SIG-M5 (cell line): ENCODE results near the gene TSPAN1.

Experiments used
- DNase-seq: peaks from one replicate; lab custom pipeline; 2025; lab: John Stamatoyannopoulos, UW

TSPAN1 gene

GRCh38 chr1:46187106-46187869, 12.4 kb downstream of the TSPAN1 start:
- DNase-seq, result no peak

GRCh38 chr1:46188295-46189030, 13.6 kb downstream of the TSPAN1 start:
- no peak for DNase-seq

- no peak for DNase-seq
Measured at GRCh38 chr1:46190539-46190938, 15.7 kb downstream of the TSPAN1 start.

- DNase-seq, result no peak
Measured at GRCh38 chr1:46191033-46191701, 16.3 kb downstream of the TSPAN1 start.

- DNase-seq, result no peak
Measured at GRCh38 chr1:46192171-46192570, 17.3 kb downstream of the TSPAN1 start.

GRCh38 chr1:46193285-46193684, 18.4 kb downstream of the TSPAN1 start:
- DNase-seq, result no peak

GRCh38 chr1:46193984-46194570, 19.2 kb downstream of the TSPAN1 start:
- no peak for DNase-seq

GRCh38 chr1:46194641-46195193, 19.8 kb downstream of the TSPAN1 start:
- DNase-seq, result no peak

GRCh38 chr1:46196609-46197008, 21.7 kb downstream of the TSPAN1 start:
- no peak for DNase-seq

GRCh38 chr1:46197560-46197963, 22.7 kb downstream of the TSPAN1 start:
- DNase-seq, result no peak

- no peak for DNase-seq
Measured at GRCh38 chr1:46197964-46198811, 23.3 kb downstream of the TSPAN1 start, which contains the start of gene POMGNT1. TSS of gene POMGNT1 (minus strand) at chr1:46198434. CDS start at chr1:46197821, 613 bp downstream.

- no peak for DNase-seq
Measured at GRCh38 chr1:46199233-46199749, 24.4 kb downstream of the TSPAN1 start.

GRCh38 chr1:46203738-46204405, 29.0 kb downstream of the TSPAN1 start:
- DNase-seq, result no peak

GRCh38 chr1:46204406-46204742, 29.5 kb downstream of the TSPAN1 start:
- no peak for DNase-seq

GRCh38 chr1:46205141-46205540, 30.3 kb downstream of the TSPAN1 start:
- no peak for DNase-seq

- no peak for DNase-seq
Measured at GRCh38 chr1:46205791-46206190, 30.9 kb downstream of the TSPAN1 start.

GRCh38 chr1:46206399-46206798, 31.5 kb downstream of the TSPAN1 start:
- no peak for DNase-seq

- no peak for DNase-seq
Measured at GRCh38 chr1:46210561-46210960, 35.7 kb downstream of the TSPAN1 start.

- DNase-seq, result no peak
Measured at GRCh38 chr1:46211051-46211450, 36.2 kb downstream of the TSPAN1 start.

GRCh38 chr1:46215504-46215903, 40.6 kb downstream of the TSPAN1 start:
- no peak for DNase-seq
